Mesodermal cell (in vitro differentiated cells): ENCODE results near the gene SNRNP70.
A peak's percentile ranks its signal among the peaks of the same experiment; 100 is the strongest.
"Not testable (repeated sequence)": the region's sequence is repeated elsewhere in the genome, so short reads cannot be mapped to it uniquely, and the experiment has no call there.

Experiments used
- H3K27ac ChIP-seq: 2 replicates; pipeline ENCODE4 v1.7.0; 2013; ENCODE audit warnings: mild to moderate bottlenecking, low read depth, low read length, moderate library complexity; ENCODE audit not compliant: severe bottlenecking
- H3K36me3 ChIP-seq: 2 replicates; pipeline ENCODE4 v1.7.1; 2013; ENCODE audit warnings: mild to moderate bottlenecking, low read length, moderate library complexity; ENCODE audit not compliant: control insufficient read depth, insufficient read depth
- H3K4me1 ChIP-seq: one replicate; pipeline ENCODE4 v1.7.1; 2013; ENCODE audit warnings: mild to moderate bottlenecking, low read length; ENCODE audit not compliant: insufficient read depth, control insufficient read depth, poor library complexity, severe bottlenecking
- H3K4me3 ChIP-seq: 2 replicates; pipeline ENCODE4 v1.7.0; 2013; ENCODE audit warnings: low read length, control low read depth, mild to moderate bottlenecking; ENCODE audit not compliant: insufficient read depth, poor library complexity, severe bottlenecking; ENCODE audit errors: extremely low read depth
- H3K9me3 ChIP-seq: 2 replicates; pipeline ENCODE4 v1.7.1; 2013; ENCODE audit warnings: mild to moderate bottlenecking, low read length, moderate library complexity; ENCODE audit not compliant: control insufficient read depth
- WGBS, 2 experiments: methylation state at CpG; one replicate each; pipeline ENCODE4 v1.1.5; 2013; ENCODE audit warnings: missing lambda C conversion rate in 2 of 2; ENCODE audit not compliant: insufficient coverage in 2 of 2; 5-methylcytosine and 5-hydroxymethylcytosine counted together

SNRNP70 gene

DNA sequence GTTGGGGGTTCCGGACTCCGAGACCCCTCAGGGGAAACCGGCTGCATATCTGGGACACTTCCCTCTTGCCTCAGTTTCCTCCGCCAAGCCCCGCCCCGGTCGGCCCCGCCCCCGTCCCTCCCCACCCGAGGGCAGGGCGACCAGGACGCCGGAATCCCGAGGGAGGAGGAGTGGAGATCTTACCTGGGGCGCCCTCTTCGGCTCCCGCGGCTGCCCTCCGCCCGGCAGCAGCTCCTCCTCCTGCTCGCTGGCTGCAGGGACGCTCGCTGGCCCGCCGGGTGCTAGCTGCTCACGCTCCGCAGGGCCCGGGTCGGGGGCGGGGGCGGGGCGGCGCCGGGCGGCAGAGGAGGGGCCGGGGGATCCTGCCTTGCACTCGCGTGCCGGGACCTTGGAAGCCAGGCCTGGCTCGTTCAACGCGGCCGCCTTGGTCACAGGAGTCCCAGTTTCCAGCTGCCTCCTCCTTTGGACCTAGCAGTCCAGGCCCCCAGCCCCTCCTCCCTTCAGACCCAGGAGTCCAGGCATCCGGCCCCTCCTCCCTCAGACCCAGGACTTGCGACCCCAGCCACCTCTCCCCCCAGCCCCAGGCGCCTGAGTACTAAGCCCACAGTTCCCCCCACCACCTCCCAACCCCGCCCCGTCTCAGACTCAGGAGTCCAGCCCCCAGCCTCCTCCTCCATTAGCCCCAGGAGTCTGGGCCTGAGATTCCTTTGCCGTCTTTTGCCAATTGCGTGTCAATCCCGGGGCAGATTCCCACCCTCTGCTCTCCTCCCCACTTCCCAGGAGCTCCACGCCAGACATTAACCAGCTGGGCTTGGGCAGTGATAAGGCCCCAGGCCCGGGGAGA is 20.3 kb upstream of the SNRNP70 start, which contains the start of gene NTF4:
TSS of gene NTF4 (minus strand) at position 51 of the 844 bp plus-strand sequence. CDS start 2,821 bp downstream, outside the sequence.
- Histone ChIP-seq H3K9me3 (no peaks in the 10 kb centered on the region), H3K27ac (no peak within 1 kb of the TSS), H3K36me3 (no peaks in the 10 kb centered on the region), H3K4me1 (peaks cover 11% of the 10 kb centered on the region), H3K4me3 (peak within 1 kb of the TSS; percentile 35)
- WGBS, 2 experiments = 0 to 4% methylated on average over 28 to 29 of the region's 53 CpGs

DNA sequence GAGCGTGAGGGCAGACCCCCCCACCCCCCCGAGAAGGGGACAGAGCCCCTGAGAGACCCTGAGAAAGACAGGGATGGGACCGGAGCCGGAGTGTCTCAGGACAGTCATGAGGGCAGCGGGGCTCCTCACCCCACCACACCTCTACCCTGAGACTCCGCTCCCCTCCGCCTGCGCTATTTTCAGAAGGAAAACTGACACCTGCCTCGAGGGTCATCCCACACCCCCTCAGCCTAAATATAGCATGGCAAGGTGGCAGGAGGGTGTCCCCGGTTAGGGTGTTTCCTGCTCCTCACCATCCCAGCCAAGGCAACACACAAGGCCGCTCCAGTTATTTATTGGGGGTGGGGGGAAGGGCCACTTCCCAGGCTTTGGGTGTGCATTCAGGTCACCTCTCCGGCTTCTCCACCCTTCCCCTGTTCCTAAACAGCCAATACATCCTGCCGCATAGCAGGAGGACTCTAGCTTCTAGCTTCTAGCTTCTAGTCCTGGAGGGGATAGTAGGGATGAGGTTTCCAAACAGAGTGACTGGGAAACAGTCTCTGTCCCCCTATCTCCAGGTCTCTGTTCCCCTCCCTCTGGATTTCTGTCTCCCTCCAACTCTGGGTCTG is 19.2 kb upstream of the SNRNP70 start:
- no peak overlapping the region for H3K27ac ChIP-seq
- no peak overlapping the region for H3K4me3 ChIP-seq
- H3K9me3 ChIP-seq = no peaks in the 10 kb centered on the region
- 89% methylated on average over 6 of the region's 13 CpGs; no CpG with 5 or more reads in 1 of the 2 experiments for WGBS, 2 experiments
- H3K36me3 ChIP-seq = no peaks in the 10 kb centered on the region
- peaks cover 11% of the 10 kb centered on the region for H3K4me1 ChIP-seq

DNA sequence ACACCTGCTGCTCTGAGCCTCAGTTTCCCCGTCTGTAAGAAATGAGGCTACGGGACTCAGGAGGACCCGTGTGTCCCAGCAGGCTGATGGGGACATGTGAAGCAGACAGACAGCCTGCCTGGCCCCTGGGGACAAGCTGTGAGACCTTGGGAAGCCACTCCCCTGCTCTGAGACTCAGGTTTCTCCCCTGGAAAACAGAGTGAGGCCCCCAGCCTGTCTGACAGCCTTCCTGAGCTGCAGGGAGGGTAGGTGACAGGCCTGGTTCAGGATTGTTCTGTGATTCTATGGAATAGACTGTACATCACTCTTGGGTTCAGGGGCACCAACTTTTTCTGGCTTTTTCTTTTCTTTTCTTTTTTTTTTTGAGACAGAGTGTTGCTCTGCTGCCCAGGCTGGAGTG is 17.7 kb upstream of the SNRNP70 start:
- peaks cover 11% of the 10 kb centered on the region for H3K4me1 ChIP-seq
- no peaks in the 10 kb centered on the region for H3K36me3 ChIP-seq
- H3K9me3 ChIP-seq = no peaks in the 10 kb centered on the region
- H3K4me3 ChIP-seq = no peak overlapping the region
- WGBS, 2 experiments = 64 to 66% methylated on average over 3 of the region's 3 CpGs
- H3K27ac ChIP-seq = no peak overlapping the region

DNA sequence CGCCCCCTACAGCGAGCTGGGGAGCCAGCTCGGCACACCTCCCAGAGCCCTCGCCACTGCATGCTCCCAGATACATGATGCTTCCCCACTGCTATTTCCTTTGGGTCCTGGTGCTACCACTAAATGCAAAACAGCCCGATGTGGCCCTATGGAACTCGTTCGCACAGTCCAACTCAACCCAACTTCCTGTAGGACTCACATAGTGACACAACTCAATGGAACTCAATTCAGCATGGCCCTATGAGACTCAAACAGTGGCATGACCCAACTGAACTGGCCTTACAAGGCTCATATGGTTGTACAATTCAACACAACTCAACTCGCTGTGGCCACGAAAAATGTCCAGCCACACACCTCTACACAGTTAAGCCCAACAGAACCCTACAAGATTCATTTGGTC is 16.2 kb upstream of the SNRNP70 start:
- WGBS, 2 experiments = 84 to 96% methylated on average over 8 to 9 of the region's 9 CpGs
- H3K9me3 ChIP-seq = no peaks in the 10 kb centered on the region
- no peak overlapping the region for H3K27ac ChIP-seq
- no peaks in the 10 kb centered on the region for H3K36me3 ChIP-seq
- no peak overlapping the region for H3K4me3 ChIP-seq
- peaks cover 11% of the 10 kb centered on the region for H3K4me1 ChIP-seq

DNA sequence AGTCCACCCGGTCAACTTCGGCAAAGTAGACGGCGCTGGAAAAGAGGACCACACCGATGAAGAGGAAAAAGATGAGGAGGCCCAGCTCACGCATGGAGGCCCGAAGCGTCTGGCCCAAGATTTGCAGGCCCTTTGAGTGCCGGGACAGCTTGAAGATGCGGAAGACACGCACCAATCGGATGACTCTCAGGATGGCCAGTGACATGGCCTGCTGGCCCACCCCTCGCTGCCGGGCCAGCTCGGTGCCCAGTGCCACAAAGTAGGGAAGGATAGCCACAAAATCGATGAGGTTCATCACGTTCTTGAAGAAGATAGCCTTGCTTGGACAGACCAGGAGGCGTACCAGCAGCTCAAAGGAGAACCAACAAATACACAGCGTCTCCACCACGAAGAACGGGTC is 14.8 kb upstream of the SNRNP70 start:
- no peaks in the 10 kb centered on the region for H3K9me3 ChIP-seq
- peaks cover 6% of the 10 kb centered on the region for H3K4me1 ChIP-seq
- no peak overlapping the region for H3K4me3 ChIP-seq
- H3K36me3 ChIP-seq = no peaks in the 10 kb centered on the region
- 89 to 93% methylated on average over 21 of the region's 21 CpGs for WGBS, 2 experiments
- no peak overlapping the region for H3K27ac ChIP-seq

DNA sequence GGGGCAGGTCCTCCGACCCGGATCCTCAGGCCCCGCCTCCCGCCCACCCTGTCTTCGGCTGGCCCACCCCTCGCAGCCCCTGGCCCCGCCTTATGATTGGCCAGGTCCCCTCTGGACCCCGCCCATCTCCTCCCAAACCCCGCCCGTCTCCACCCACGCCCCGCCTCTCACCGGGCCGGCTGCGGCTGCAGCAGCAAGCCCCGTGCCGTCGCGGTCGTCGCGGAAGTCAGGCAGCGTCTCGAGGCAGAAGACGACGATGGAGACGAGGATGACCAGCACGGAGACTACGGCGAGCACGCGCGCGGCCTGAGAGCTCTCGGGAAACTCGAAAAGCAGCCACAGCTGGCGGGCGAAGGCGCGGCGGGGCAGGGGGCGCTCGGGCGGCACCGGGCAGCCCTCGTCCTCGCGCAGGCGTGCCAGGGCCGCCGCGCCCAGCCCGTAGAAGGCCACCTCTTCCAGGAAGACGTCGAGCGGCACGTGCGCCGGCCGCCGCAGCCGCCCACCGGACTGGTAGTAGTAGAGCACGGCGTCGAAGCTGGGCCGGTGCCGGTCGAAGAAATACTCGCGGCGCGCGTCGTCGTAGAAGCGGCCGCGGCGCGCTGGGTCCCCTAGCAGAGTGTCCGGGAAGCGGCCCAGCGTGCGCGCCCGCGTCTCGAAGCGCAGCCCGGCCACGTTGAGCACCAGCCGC is 13.2 kb upstream of the SNRNP70 start:
- whole genome bisulfite sequencing, 2 experiments = 26% methylated on average over 80 to 88 of the region's 93 CpGs
- H3K4me3 ChIP-seq = no peak overlapping the region
- H3K27ac ChIP-seq = no peak overlapping the region
- no peaks in the 10 kb centered on the region for H3K4me1 ChIP-seq
- no peaks in the 10 kb centered on the region for H3K9me3 ChIP-seq
- H3K36me3 ChIP-seq = no peaks in the 10 kb centered on the region

DNA sequence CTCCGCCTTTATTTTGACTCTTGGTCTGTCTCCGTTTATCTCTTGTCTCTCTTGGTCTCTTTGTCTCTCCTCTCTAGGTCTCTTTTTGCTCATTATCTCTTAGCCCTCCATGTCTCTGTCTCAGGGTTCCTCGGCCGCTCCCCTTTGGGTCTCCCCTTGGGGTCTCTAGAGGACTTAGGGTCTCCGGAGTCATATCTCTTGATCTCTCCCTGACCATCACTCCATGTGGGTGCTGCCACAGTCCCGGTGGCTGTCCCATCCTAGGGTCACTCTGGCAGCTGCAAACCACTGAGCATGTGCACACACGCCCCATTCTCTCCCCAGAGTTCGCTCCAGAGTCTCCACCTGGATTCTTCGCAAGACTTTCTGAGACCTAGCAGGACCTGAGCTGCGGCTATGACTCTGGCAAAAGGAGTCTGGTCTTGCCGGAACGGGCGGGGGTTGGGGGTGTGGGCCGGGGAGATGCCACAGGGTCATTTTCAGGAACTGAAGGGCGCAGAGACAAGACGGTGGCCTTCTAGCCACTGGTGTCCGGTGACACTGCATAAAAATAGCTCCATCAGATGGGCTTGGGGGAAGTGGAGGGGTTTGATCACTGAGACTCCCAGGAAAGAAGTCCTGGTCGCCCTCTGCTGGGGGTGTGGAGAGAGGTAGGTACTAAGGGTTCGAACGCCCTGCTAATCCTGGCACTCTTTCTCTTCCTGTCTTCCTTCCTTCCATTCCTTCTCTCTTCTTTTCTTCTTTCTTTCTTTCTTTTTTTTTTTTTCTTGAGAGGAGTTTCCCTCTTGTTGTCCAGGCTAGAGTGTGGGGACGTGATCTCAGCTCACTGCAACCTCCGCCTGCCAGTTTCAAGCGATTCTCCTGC is 11.5 kb upstream of the SNRNP70 start:
- no peak overlapping the region for H3K27ac ChIP-seq
- no peaks in the 10 kb centered on the region for H3K36me3 ChIP-seq
- 74 to 78% methylated on average over 12 to 18 of the region's 23 CpGs for WGBS, 2 experiments
- no peaks in the 10 kb centered on the region for H3K4me1 ChIP-seq
- H3K9me3 ChIP-seq = no peaks in the 10 kb centered on the region
- H3K4me3 ChIP-seq = no peak overlapping the region

DNA sequence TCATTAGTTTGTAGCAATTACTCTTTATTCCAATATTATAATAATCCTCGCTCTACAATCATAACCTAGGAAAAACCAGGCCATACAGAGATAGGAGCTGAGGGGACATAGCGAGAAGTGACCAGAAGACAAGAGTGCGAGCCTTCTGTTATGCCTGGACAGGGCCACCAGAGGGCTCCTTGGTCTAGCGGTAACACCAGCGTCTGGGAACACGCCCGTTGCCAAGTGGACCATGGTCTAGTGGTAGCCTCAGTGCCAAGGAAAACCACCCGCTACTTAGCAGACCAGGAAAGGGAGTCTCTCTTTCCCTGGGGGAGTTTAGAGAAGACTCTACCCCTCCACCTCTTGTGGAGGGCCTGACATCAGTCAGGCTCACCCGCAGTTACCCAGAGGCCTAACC is 10.4 kb upstream of the SNRNP70 start:
- H3K4me1 ChIP-seq, H3K9me3 ChIP-seq, H3K27ac ChIP-seq, H3K4me3 ChIP-seq, H3K36me3 ChIP-seq: not testable (repeated sequence)
- 31 to 35% methylated on average over 5 to 6 of the region's 9 CpGs for WGBS, 2 experiments

DNA sequence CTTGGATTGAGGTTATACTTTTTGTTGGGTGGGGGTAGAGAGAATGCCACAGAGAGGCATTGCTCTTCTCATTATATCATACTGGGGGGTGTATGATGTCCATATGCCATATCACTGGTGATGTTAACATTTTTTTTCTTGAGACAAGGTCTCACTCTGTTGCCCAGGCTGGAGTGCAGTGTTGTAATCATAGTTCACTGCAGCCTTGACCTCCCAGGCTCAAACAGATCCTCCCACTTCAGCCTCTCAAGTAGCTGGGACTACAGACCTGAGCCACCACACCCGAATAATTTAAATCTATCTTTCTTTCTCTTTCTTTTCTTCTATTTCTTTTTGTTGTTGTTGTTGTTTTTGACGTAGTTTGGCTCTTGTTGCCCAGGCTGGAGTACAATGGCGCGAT is 4.9 kb upstream of the SNRNP70 start:
- WGBS, 2 experiments = no CpG with 5 or more reads among the region's 4 CpGs
- Histone ChIP-seq H3K4me1 (no peaks in the 10 kb centered on the region), H3K9me3 (no peaks in the 10 kb centered on the region), H3K36me3 (no peaks in the 10 kb centered on the region), H3K4me3 (no peak overlapping the region), H3K27ac (no peak overlapping the region)

DNA sequence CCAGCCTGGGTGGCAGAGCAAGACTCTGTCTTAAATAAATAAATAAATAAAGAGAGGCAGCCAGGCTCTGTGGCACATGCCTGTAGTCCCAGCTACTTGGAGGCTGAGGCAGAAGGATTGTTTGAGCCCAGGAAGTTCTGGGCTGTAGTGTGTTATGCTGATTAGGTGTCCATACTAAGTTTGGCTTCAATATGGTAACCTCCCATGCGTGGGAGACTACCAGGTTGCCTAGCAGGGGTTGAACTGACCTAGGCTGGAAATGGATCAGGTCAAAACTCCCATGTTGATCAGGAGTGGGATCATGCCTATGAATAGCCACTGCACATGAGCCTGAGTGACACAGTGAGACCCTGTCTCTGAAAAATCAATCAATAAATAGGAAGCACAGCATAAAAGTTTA is 4.0 kb upstream of the SNRNP70 start:
- Histone ChIP-seq H3K36me3 (peaks cover under 1% of the 10 kb centered on the region), H3K4me1 (no peaks in the 10 kb centered on the region), H3K9me3 (no peaks in the 10 kb centered on the region), H3K4me3 (no peak overlapping the region), H3K27ac (no peak overlapping the region)
- 81 to 100% methylated on average over 1 of the region's 1 CpG for WGBS, 2 experiments
